H1 (cell line): ENCODE results near the gene PTTG1IP2. TPM values are rescaled to one million over a fixed set of nuclear protein-coding genes. Genes with fewer than 3 reads are reported as not detected.

Experiments used
- ASH2L ChIP-seq: fragments of 200-600, 300-600 bp; sonication (generic); IDR thresholded peaks from one replicate; pipeline ENCODE4 v1.7.1; 2017; ENCODE audit warnings: low read length
- SIRT6 ChIP-seq: IDR thresholded peaks from one replicate; pipeline ENCODE4 v1.7.1; 2012; ENCODE audit warnings: low read length, inconsistent platforms
- TBP ChIP-seq: IDR thresholded peaks from 2 replicates; pipeline ENCODE4 v1.6.1; 2011; ENCODE audit warnings: low read depth, low read length, improper control_type of control experiment
- USF2 ChIP-seq: IDR thresholded peaks from 2 replicates; pipeline ENCODE4 v1.6.1; 2011; ENCODE audit warnings: low read length, improper control_type of control experiment
- polyA plus RNA-seq, 7 experiments: library from polyadenylated mRNA; depleted of rRNA in 3 of 7; stranded (reverse) in 5 of 7; unstranded in 2 of 7; fragments of >200 nt in 5 of 7; fragments of 200-250 nt in 2 of 7; gene quantifications; 1 replicate in 5 of 7; 2 replicates in 1 of 7; 4 replicates in 1 of 7; pipeline versions ENCODE4 v1.2.1 to v1.2.3, GENCODE V29; 2011 to 2013; ENCODE audit warnings: missing spikeins in 2 of 7, mixed read lengths in 2 of 7
- total RNA-seq: library from RNA; stranded (reverse); fragmentation: NEBNext Ultra II Directional; extraction: Animal tissue kit (Norgen Biotek cat#: 25700); gene quantifications from 2 replicates; pipeline ENCODE4 v1.2.1, GENCODE V29; 2021

The PTTG1IP2 gene
- total and polyA plus RNA-seq, 2 of the 8 experiments (the other 6 are each of a cell fraction or from before 2014, with no cell fraction given) = not detected

- no peak for TF ChIP-seq USF2
- TF ChIP-seq ASH2L = no peak
- TF ChIP-seq SIRT6 = no peak
- TF ChIP-seq TBP = no peak
Observed at GRCh38 chr7:90520484-90520883, 51.0 kb downstream of the PTTG1IP2 start (continued).
